Measurements from ENCODE around the gene ANKRD55. TPM values are rescaled to one million over a fixed set of nuclear protein-coding genes. Genes with fewer than 3 reads are reported as not detected.
"Not testable (repeated sequence)": the region's sequence is repeated elsewhere in the genome, so short reads cannot be mapped to it uniquely, and the experiment has no call there.

The ANKRD55 gene
- total and polyA plus RNA-seq, 2 donors (not counting 1 experiment from before 2014, with no cell fraction given), result 0.07 TPM; not detected in 1

DNA sequence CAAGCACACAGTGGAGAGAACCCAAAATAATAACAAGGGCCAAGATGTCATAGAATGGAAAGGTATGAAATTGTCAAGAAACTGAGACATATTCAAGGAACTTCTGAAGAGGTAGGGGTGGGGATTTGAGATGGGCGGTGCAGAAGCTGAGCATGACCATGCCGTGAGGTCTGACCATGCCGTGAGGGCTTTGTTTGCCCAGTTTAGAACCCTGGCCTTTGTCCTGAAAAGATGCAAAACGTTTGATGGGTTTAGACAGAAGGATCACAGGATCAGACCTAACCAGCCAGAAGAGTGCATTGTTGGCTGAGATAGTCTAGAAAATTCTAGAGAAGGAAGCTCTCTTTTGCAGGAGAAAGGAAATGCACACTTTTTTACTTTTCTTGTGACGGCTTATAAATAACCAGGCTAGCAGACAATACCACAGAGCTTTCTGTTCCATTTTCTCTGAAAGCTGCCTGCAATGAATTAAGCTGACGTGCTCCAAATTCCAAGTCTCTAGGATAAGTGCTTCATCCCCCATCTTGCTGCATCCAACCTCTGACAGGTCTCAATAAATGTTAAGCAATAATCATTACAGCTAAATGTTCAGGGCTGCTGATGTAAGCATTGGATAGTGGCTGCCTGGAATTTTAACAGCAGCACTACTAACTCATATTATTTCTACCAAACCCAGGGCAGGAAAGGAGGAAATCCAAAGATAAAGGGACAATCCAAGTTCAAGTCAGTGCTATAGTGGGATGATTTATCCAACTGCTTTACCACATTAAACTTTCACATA lies 127.4 kb downstream of the ANKRD55 start:
- H3K27me3 Mint-ChIP-seq, result peaks cover 18% of the 10 kb centered on the region
- H3K27ac Mint-ChIP-seq, result no peak overlapping the region
- CTCF ChIA-PET, result no interaction called here
- POLR2A ChIA-PET, result no interaction called here
- Histone ChIP-seq H3K27ac (ENCODE audit: low read length in 2 of 2) (no peak overlapping the region), H4K20me1 (ENCODE audit: control insufficient read depth, insufficient read depth, low read length, poor library complexity, severe bottlenecking) (no peaks in the 10 kb centered on the region), H3K4me2 (replicated peaks; ENCODE audit: low read depth, low read length, poor library complexity, severe bottlenecking) (no peak overlapping the region), H3K9ac (ENCODE audit: low read length) (no peak overlapping the region), H3K4me1 (ENCODE audit: control insufficient read depth in 2 of 2, insufficient read depth in 2 of 2, low read length in 2 of 2) (no peaks in the 10 kb centered on the region), H3K27me3 (replicated peaks in 1 of 4; ENCODE audit: control extremely low read depth in 1 of 4, control insufficient read depth in 3 of 4, insufficient read depth in 4 of 4, low read length in 3 of 4) (no peaks in the 10 kb centered on the region), H3K79me2 (ENCODE audit: control insufficient read depth, insufficient read depth, low read length) (no peaks in the 10 kb centered on the region), H2AFZ (ENCODE audit: insufficient read depth, low read depth, low read length, poor library complexity, severe bottlenecking) (no peak overlapping the region), H3K4me3 (ENCODE audit: control extremely low read depth in 1 of 5, extremely low read depth in 1 of 5, insufficient read depth in 1 of 5, low read depth in 2 of 5, low read length in 4 of 5) (no peak overlapping the region), H3K36me3 (replicated peaks in 1 of 2; ENCODE audit: control extremely low read depth in 1 of 2, control insufficient read depth in 1 of 2, extremely low read depth in 1 of 2, insufficient read depth in 2 of 2, low read length in 1 of 2) (no peaks in the 10 kb centered on the region), H3K9me3 (ENCODE audit: control extremely low read depth in 1 of 3, control insufficient read depth in 2 of 3, insufficient read depth in 1 of 3, low read length in 2 of 3) (no peaks in the 10 kb centered on the region)
- no peaks in the 10 kb centered on the region for H3K9me3 Mint-ChIP-seq (ENCODE audit: insufficient read depth)
- intact Hi-C loops (cut with micrococcal nuclease), result no loop called here
- H3K4me3 Mint-ChIP-seq, result no peak overlapping the region
- ATAC-seq (ENCODE audit: low read depth) (no peak), DNase-seq (no peak)
- 72% methylated on average over 4 of the region's 6 CpGs for WGBS (ENCODE audit: insufficient coverage)
- no peaks in the 10 kb centered on the region for H3K4me1 Mint-ChIP-seq
- TF ChIP-seq, protein P1, sequence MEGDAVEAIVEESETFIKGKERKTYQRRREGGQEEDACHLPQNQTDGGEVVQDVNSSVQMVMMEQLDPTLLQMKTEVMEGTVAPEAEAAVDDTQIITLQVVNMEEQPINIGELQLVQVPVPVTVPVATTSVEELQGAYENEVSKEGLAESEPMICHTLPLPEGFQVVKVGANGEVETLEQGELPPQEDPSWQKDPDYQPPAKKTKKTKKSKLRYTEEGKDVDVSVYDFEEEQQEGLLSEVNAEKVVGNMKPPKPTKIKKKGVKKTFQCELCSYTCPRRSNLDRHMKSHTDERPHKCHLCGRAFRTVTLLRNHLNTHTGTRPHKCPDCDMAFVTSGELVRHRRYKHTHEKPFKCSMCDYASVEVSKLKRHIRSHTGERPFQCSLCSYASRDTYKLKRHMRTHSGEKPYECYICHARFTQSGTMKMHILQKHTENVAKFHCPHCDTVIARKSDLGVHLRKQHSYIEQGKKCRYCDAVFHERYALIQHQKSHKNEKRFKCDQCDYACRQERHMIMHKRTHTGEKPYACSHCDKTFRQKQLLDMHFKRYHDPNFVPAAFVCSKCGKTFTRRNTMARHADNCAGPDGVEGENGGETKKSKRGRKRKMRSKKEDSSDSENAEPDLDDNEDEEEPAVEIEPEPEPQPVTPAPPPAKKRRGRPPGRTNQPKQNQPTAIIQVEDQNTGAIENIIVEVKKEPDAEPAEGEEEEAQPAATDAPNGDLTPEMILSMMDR (IDR thresholded peaks at IDR 0.05), result no peak
- TF ChIP-seq EZH2 (IDR thresholded peaks at IDR 0.05; ENCODE audit: borderline replicate concordance, insufficient read depth, low read depth, low read length, poor library complexity, severe bottlenecking), result no peak

DNA sequence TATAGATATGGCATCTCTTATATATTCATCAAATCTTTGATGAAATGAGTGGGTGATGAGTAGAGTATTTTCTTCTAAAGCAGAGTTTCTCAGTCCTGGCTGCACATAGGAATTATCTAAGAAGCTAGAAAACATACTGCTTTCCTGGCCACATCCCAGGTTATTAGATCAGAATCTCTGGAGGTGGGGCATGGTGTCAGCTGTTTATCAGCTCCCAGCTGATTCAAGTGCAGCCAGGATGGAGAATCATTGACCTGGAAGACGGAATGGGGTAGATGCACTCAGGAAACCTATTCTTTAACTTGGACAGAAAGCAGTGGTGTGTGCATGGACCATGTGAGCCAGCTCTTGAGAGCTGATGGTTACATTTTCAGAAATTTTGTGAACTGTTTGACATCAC lies 130.2 kb downstream of the ANKRD55 start:
- Histone ChIP-seq H3K9ac (ENCODE audit: low read length) (no peak overlapping the region), H3K4me1 (ENCODE audit: control insufficient read depth in 2 of 2, insufficient read depth in 2 of 2, low read length in 2 of 2) (no peaks in the 10 kb centered on the region), H2AFZ (ENCODE audit: insufficient read depth, low read depth, low read length, poor library complexity, severe bottlenecking) (no peak overlapping the region), H3K79me2 (ENCODE audit: control insufficient read depth, insufficient read depth, low read length) (no peaks in the 10 kb centered on the region), H3K27me3 (replicated peaks in 1 of 4; ENCODE audit: control extremely low read depth in 1 of 4, control insufficient read depth in 3 of 4, insufficient read depth in 4 of 4, low read length in 3 of 4) (no peaks in the 10 kb centered on the region), H4K20me1 (ENCODE audit: control insufficient read depth, insufficient read depth, low read length, poor library complexity, severe bottlenecking) (no peaks in the 10 kb centered on the region), H3K4me3 (ENCODE audit: control extremely low read depth in 1 of 5, extremely low read depth in 1 of 5, insufficient read depth in 1 of 5, low read depth in 2 of 5, low read length in 4 of 5) (no peak overlapping the region), H3K36me3 (replicated peaks in 1 of 2; ENCODE audit: control extremely low read depth in 1 of 2, control insufficient read depth in 1 of 2, extremely low read depth in 1 of 2, insufficient read depth in 2 of 2, low read length in 1 of 2) (no peaks in the 10 kb centered on the region), H3K9me3 (ENCODE audit: control extremely low read depth in 1 of 3, control insufficient read depth in 2 of 3, insufficient read depth in 1 of 3, low read length in 2 of 3) (no peaks in the 10 kb centered on the region), H3K4me2 (replicated peaks; ENCODE audit: low read depth, low read length, poor library complexity, severe bottlenecking) (no peak overlapping the region), H3K27ac (ENCODE audit: low read length in 2 of 2) (no peak overlapping the region)
- H3K4me3 Mint-ChIP-seq, result no peak overlapping the region
- ATAC-seq (ENCODE audit: low read depth), result no peak
- ChIA-PET POLR2A (no interaction called here), CTCF (no interaction called here)
- intact Hi-C loops (cut with micrococcal nuclease), result no loop called here
- DNase-seq, result no peak
- no peaks in the 10 kb centered on the region for H3K4me1 Mint-ChIP-seq
- peaks cover 18% of the 10 kb centered on the region for H3K27me3 Mint-ChIP-seq
- WGBS (ENCODE audit: insufficient coverage), result 77% methylated on average over 1 of the region's 1 CpG
- H3K9me3 Mint-ChIP-seq (ENCODE audit: insufficient read depth), result no peaks in the 10 kb centered on the region
- TF ChIP-seq, protein P1 (IDR thresholded peaks at IDR 0.05), result no peak
- TF ChIP-seq EZH2 (IDR thresholded peaks at IDR 0.05; ENCODE audit: borderline replicate concordance, insufficient read depth, low read depth, low read length, poor library complexity, severe bottlenecking), result no peak
- no peak overlapping the region for H3K27ac Mint-ChIP-seq

DNA sequence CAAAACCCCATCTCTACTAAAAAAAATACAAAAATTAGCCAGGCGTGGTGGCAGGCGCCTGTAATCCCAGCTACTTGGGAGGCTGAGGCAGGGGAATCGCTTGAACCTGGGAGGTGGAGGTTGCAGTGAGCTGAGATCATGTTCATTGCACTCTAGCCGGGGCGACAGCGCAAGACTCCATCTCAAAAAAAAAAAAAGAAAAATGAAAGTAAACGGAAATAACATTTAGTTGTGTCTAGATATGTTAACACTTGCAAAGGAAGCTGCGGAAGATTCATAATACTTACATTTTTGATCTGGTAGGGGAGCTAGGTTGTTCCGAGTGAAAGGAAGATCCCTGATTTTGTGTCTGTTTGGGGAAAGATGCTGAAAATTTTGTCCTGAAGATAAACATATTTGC lies 130.9 kb downstream of the ANKRD55 start:
- H3K9me3 Mint-ChIP-seq (ENCODE audit: insufficient read depth); CTCF ChIA-PET; H3K4me2 ChIP-seq (replicated peaks; ENCODE audit: low read depth, low read length, poor library complexity, severe bottlenecking); H2AFZ ChIP-seq (ENCODE audit: insufficient read depth, low read depth, low read length, poor library complexity, severe bottlenecking); intact Hi-C loops (cut with micrococcal nuclease); H3K27ac ChIP-seq (ENCODE audit: low read length in 2 of 2); H3K9me3 ChIP-seq (ENCODE audit: control extremely low read depth in 1 of 3, control insufficient read depth in 2 of 3, insufficient read depth in 1 of 3, low read length in 2 of 3); POLR2A ChIA-PET; H3K36me3 ChIP-seq (replicated peaks in 1 of 2; ENCODE audit: control extremely low read depth in 1 of 2, control insufficient read depth in 1 of 2, extremely low read depth in 1 of 2, insufficient read depth in 2 of 2, low read length in 1 of 2); H3K79me2 ChIP-seq (ENCODE audit: control insufficient read depth, insufficient read depth, low read length); H4K20me1 ChIP-seq (ENCODE audit: control insufficient read depth, insufficient read depth, low read length, poor library complexity, severe bottlenecking); H3K9ac ChIP-seq (ENCODE audit: low read length); ATAC-seq (ENCODE audit: low read depth); H3K4me3 ChIP-seq (ENCODE audit: control extremely low read depth in 1 of 5, extremely low read depth in 1 of 5, insufficient read depth in 1 of 5, low read depth in 2 of 5, low read length in 4 of 5); H3K4me1 Mint-ChIP-seq; DNase-seq; H3K27me3 ChIP-seq (replicated peaks in 1 of 4; ENCODE audit: control extremely low read depth in 1 of 4, control insufficient read depth in 3 of 4, insufficient read depth in 4 of 4, low read length in 3 of 4); H3K27ac Mint-ChIP-seq; H3K4me1 ChIP-seq (ENCODE audit: control insufficient read depth in 2 of 2, insufficient read depth in 2 of 2, low read length in 2 of 2); H3K4me3 Mint-ChIP-seq: not testable (repeated sequence)
- peaks cover 14% of the 10 kb centered on the region for H3K27me3 Mint-ChIP-seq
- 100% methylated on average over 5 of the region's 9 CpGs for WGBS (ENCODE audit: insufficient coverage)

Measured in B cell (primary cell).